ENCODE data around the gene ZBTB48.

Gene ZBTB48

GRCh38 chr1:6574025-6574620, 5.7 kb upstream of the ZBTB48 start:
- no peak for DNase-seq

- DNase-seq, result no peak
Observed at GRCh38 chr1:6574818-6575217, 5.0 kb upstream of the ZBTB48 start.

GRCh38 chr1:6577831-6578525, 1.8 kb upstream of the ZBTB48 start:
- no peak for DNase-seq

- no peak for DNase-seq
Observed at GRCh38 chr1:6578624-6579373, 995 bp upstream of the ZBTB48 start.

- DNase-seq, result no peak
Observed at GRCh38 chr1:6580119-6580592, 362 bp downstream of the ZBTB48 start.

- no peak for DNase-seq
Observed at GRCh38 chr1:6580593-6581409, 1.0 kb downstream of the ZBTB48 start.

GRCh38 chr1:6581561-6582305, 1.9 kb downstream of the ZBTB48 start:
- DNase-seq, result no peak

GRCh38 chr1:6582370-6582769, 2.6 kb downstream of the ZBTB48 start:
- no peak for DNase-seq

- DNase-seq, result no peak
Observed at GRCh38 chr1:6584126-6585080, 4.6 kb downstream of the ZBTB48 start.

GRCh38 chr1:6585081-6585722, 5.4 kb downstream of the ZBTB48 start:
- no peak for DNase-seq

- no peak for DNase-seq
Observed at GRCh38 chr1:6585841-6586240, 6.0 kb downstream of the ZBTB48 start.

- DNase-seq, result no peak
Observed at GRCh38 chr1:6586404-6586816, 6.6 kb downstream of the ZBTB48 start.

- no peak for DNase-seq
Observed at GRCh38 chr1:6587261-6588005, 7.6 kb downstream of the ZBTB48 start.

GRCh38 chr1:6588128-6588892, 8.5 kb downstream of the ZBTB48 start:
- DNase-seq, result no peak

- no peak for DNase-seq
Observed at GRCh38 chr1:6588893-6589520, 9.2 kb downstream of the ZBTB48 start.

GRCh38 chr1:6590046-6590445, 10.3 kb downstream of the ZBTB48 start:
- DNase-seq, result no peak

- DNase-seq, result no peak
Observed at GRCh38 chr1:6591222-6591621, 11.4 kb downstream of the ZBTB48 start.

GRCh38 chr1:6591644-6592043, 11.8 kb downstream of the ZBTB48 start:
- DNase-seq, result no peak

- DNase-seq, result no peak
Observed at GRCh38 chr1:6592441-6592840, 12.6 kb downstream of the ZBTB48 start.

All from NCI-H774 (cell line).